Activated CD4-positive, CD25-positive, alpha-beta regulatory T cell treated with anti-CD3 and anti-CD28 coated beads, Interleukin-2, amount 50 U/mL, for 72 hours (primary cell): ENCODE results near the gene KLF8.
"Not testable (repeated sequence)": the region's sequence is repeated elsewhere in the genome, so short reads cannot be mapped to it uniquely, and the experiment has no call there.

ENCODE experiments used
- DNase-seq: peaks from one replicate; pipeline ENCODE4 v3.0.0; 2021

KLF8 gene

GRCh38 chrX:56232221-56233082 lies at the start of gene KLF8:
KLF8 (plus strand) TSS chrX:56232356; CDS start chrX:56233335, 979 bp downstream.
- peak; percentile 35 for DNase-seq

GRCh38 chrX:56206945-56207344 lies 25.2 kb upstream of the KLF8 start:
- DNase-seq, result not testable (repeated sequence)

- DNase-seq, result no peak
Measured at GRCh38 chrX:56211701-56212100, 20.5 kb upstream of the KLF8 start.

- no peak for DNase-seq
Measured at GRCh38 chrX:56216332-56216731, 15.8 kb upstream of the KLF8 start.

- DNase-seq, result no peak
Measured at GRCh38 chrX:56219700-56220099, 12.5 kb upstream of the KLF8 start.

GRCh38 chrX:56221101-56221500 lies 11.1 kb upstream of the KLF8 start:
- DNase-seq, result no peak

- no peak for DNase-seq
Measured at GRCh38 chrX:56222473-56223000, 9.6 kb upstream of the KLF8 start.

- no peak for DNase-seq
Measured at GRCh38 chrX:56226980-56227379, 5.2 kb upstream of the KLF8 start.

GRCh38 chrX:56228914-56229313 lies 3.2 kb upstream of the KLF8 start:
- DNase-seq, result no peak

GRCh38 chrX:56231537-56232090 lies 542 bp upstream of the KLF8 start:
- no peak for DNase-seq

GRCh38 chrX:56233100-56233499 lies 944 bp downstream of the KLF8 start:
- no peak for DNase-seq

- no peak for DNase-seq
Measured at GRCh38 chrX:56233682-56234081, 1.5 kb downstream of the KLF8 start.

GRCh38 chrX:56248492-56248891 lies 16.3 kb downstream of the KLF8 start:
- peak; percentile 51 for DNase-seq

- no peak for DNase-seq
Measured at GRCh38 chrX:56253832-56254703, 21.9 kb downstream of the KLF8 start.

GRCh38 chrX:56268888-56269287 lies 36.7 kb downstream of the KLF8 start:
- DNase-seq, result no peak

GRCh38 chrX:56278692-56279091 lies 46.5 kb downstream of the KLF8 start:
- DNase-seq, result no peak

- no peak for DNase-seq
Measured at GRCh38 chrX:56279863-56280262, 47.7 kb downstream of the KLF8 start.

- DNase-seq, result no peak
Measured at GRCh38 chrX:56281789-56282188, 49.6 kb downstream of the KLF8 start.

- no peak for DNase-seq
Measured at GRCh38 chrX:56284269-56284668, 52.1 kb downstream of the KLF8 start.

- no peak for DNase-seq
Measured at GRCh38 chrX:56288608-56289007, 56.5 kb downstream of the KLF8 start.

- no peak for DNase-seq
Measured at GRCh38 chrX:56289449-56289848, 57.3 kb downstream of the KLF8 start.

- DNase-seq, result no peak
Measured at GRCh38 chrX:56308726-56309125, 76.6 kb downstream of the KLF8 start.

- no peak for DNase-seq
Measured at GRCh38 chrX:56309881-56310280, 77.7 kb downstream of the KLF8 start.
